CD4-positive, alpha-beta T cell treated with Interleukin-12 subunit alpha and Interleukin-12 subunit beta, for 1 hour (primary cell): Measurements from ENCODE around the gene GPR132.
"Not testable (repeated sequence)": the region's sequence is repeated elsewhere in the genome, so short reads cannot be mapped to it uniquely, and the experiment has no call there.

Experiments used
- DNase-seq: peaks from one replicate; pipeline ENCODE4 v3.0.0-alpha.2; 2020

The GPR132 gene

GRCh38 chr14:105073720-105074600, 8.7 kb upstream of the GPR132 start:
- no peak for DNase-seq

GRCh38 chr14:105072892-105073719, 7.9 kb upstream of the GPR132 start:
- DNase-seq: no peak

- DNase-seq: no peak
These were observed 7.2 kb upstream of the GPR132 start for GRCh38 chr14:105072381-105072861.

GRCh38 chr14:105071942-105072341, 6.7 kb upstream of the GPR132 start:
- no peak for DNase-seq

GRCh38 chr14:105071326-105071725, 6.1 kb upstream of the GPR132 start:
- DNase-seq: no peak

- DNase-seq: no peak
These were observed 5.5 kb upstream of the GPR132 start for GRCh38 chr14:105070760-105071137.

GRCh38 chr14:105069871-105070759, 4.9 kb upstream of the GPR132 start:
- DNase-seq: no peak

GRCh38 chr14:105069522-105069870, 4.3 kb upstream of the GPR132 start:
- DNase-seq: no peak

- no peak for DNase-seq
These were observed 3.6 kb upstream of the GPR132 start for GRCh38 chr14:105068818-105069217.

GRCh38 chr14:105067969-105068301, 2.7 kb upstream of the GPR132 start:
- no peak for DNase-seq

- DNase-seq: peak; percentile 63
These were observed 2.1 kb upstream of the GPR132 start for GRCh38 chr14:105067140-105067968.

- no peak for DNase-seq
These were observed 1.2 kb upstream of the GPR132 start for GRCh38 chr14:105066240-105067071.

GRCh38 chr14:105064721-105065143, 498 bp downstream of the GPR132 start:
- peak; percentile 60 for DNase-seq

GRCh38 chr14:105064001-105064400, 1.2 kb downstream of the GPR132 start:
- DNase-seq: no peak

- not testable (repeated sequence) for DNase-seq
These were observed 1.7 kb downstream of the GPR132 start for GRCh38 chr14:105063506-105063905.

- no peak for DNase-seq
These were observed 2.2 kb downstream of the GPR132 start for GRCh38 chr14:105063056-105063455.

GRCh38 chr14:105062048-105062433, 3.2 kb downstream of the GPR132 start:
- no peak for DNase-seq

- peak; percentile 59 for DNase-seq
These were observed 3.7 kb downstream of the GPR132 start for GRCh38 chr14:105061428-105062047.

- peak; percentile 46 for DNase-seq
These were observed 4.3 kb downstream of the GPR132 start for GRCh38 chr14:105060751-105061427.
